Brain microvascular endothelial cell (primary cell): ENCODE data around the gene MARK3.

Experiments used
- DNase-seq: peaks from one replicate; pipeline ENCODE4 v3.0.0-alpha.2; 2020
- H3K27ac ChIP-seq: fragments of 250-450 bp; sonication (Bioruptor Pico); 2 replicates; pipeline ENCODE4 v1.5.1; 2020; ENCODE audit warnings: mild to moderate bottlenecking, moderate library complexity
- H3K27me3 ChIP-seq: fragments of 250-450 bp; sonication (Bioruptor Pico); replicated peaks from 2 replicates; pipeline ENCODE4 v1.5.1; 2020; ENCODE audit warnings: mild to moderate bottlenecking
- H3K36me3 ChIP-seq: fragments of 250-450 bp; sonication (Bioruptor Pico); replicated peaks from 2 replicates; pipeline ENCODE4 v1.5.1; 2020; ENCODE audit warnings: mild to moderate bottlenecking
- H3K4me3 ChIP-seq: 2 replicates; pipeline ENCODE4 v1.5.1; 2011; ENCODE audit warnings: low read depth, mild to moderate bottlenecking, control low read depth, low read length, moderate library complexity
- in situ Hi-C: cut with HindIII; loops from 2 replicates; pipeline ENCODE4 v1.10.0; 2017; ENCODE audit warnings: low sequenced_read_pairs, low pct_ligation_motif_present
- TF ChIP-seq, protein P1 (sequence below): IDR thresholded peaks from 2 replicates; pipeline ENCODE4 v1.5.1; 2011; ENCODE audit warnings: low read depth, mild to moderate bottlenecking, moderate library complexity, low read length, control low read depth, inconsistent platforms; ENCODE audit errors: missing control alignments

MARK3 gene

DNA sequence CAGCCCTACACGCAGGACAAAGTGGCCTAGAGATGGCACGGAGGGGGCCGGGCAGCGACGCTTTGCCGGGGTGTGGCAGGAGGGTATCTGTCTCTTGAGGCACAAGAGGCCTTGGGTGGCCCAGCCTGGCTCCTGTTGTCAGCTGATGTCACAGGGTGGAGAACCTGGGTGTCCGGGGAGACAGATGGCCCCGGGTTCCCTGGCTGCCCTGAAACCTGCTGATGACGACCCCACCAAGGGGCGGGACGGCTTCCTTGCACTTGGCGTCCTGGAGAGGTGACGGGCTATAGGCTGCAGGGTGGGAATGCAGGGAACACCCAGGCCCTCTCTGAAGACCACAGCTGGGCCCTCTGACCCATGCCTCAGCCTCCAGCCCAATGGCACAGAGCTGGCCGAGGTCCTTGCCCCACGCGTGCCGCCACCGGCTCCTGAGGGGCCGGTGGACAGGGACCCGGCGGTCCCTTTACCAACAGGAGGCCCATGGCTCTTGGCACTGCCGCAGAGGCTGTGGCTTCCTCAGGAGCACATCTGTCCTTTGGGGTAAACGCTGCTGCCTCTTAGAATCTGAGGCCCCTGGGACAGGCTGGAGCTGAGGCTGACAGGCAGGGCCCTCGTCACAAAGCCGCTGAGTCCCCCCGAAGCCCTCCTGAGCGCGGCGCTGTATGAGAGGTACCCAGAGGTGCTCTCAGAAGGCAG lies 160.2 kb downstream of the MARK3 start:
- Histone ChIP-seq H3K4me3 (no peak overlapping the region), H3K27ac (no peak overlapping the region), H3K36me3 (no peaks in the 10 kb centered on the region), H3K27me3 (no peaks in the 10 kb centered on the region)
- no peak for DNase-seq
- TF ChIP-seq, protein P1, sequence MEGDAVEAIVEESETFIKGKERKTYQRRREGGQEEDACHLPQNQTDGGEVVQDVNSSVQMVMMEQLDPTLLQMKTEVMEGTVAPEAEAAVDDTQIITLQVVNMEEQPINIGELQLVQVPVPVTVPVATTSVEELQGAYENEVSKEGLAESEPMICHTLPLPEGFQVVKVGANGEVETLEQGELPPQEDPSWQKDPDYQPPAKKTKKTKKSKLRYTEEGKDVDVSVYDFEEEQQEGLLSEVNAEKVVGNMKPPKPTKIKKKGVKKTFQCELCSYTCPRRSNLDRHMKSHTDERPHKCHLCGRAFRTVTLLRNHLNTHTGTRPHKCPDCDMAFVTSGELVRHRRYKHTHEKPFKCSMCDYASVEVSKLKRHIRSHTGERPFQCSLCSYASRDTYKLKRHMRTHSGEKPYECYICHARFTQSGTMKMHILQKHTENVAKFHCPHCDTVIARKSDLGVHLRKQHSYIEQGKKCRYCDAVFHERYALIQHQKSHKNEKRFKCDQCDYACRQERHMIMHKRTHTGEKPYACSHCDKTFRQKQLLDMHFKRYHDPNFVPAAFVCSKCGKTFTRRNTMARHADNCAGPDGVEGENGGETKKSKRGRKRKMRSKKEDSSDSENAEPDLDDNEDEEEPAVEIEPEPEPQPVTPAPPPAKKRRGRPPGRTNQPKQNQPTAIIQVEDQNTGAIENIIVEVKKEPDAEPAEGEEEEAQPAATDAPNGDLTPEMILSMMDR = no peak
- in situ Hi-C loops = no loop called here

DNA sequence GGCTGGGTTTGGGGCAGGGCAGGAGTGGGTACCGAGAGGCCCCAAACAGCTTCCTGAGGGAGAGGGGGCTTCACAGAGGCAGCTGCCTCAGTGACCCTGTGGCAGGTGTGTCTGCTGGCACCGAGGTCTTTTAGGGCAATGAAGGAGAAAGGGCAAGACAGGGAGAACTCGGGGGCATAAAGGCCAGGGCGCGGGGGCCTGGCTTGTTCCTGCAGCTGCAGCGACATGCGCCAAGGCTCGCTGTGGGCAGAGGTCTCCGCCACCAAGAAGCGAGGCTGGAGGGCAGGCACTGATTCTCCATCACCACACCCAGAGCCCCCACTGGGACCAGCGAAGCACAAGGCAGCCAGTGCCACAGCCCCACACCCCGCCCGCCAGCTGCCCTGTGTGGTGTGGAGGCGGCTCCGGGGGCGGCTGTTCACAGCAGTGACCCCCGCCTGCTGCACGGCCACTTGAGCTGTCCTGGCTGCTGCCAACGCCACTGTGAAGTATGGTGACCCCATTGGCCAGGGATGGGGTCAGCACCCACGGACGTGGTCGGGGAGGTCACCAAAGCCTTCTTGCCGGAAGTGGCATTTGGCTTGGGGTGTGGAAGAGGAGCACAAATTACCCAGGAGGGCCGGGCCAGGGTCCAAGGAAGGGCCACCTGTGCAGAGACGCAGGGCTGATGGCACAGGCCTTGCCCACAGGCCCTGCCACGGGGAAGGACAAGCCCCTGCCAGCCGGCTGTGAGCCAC lies 160.9 kb downstream of the MARK3 start:
- no peak overlapping the region for H3K27ac ChIP-seq
- H3K27me3 ChIP-seq = no peaks in the 10 kb centered on the region
- TF ChIP-seq, protein P1 = no peak
- in situ Hi-C loops = no loop called here
- H3K4me3 ChIP-seq = no peak overlapping the region
- no peaks in the 10 kb centered on the region for H3K36me3 ChIP-seq
- DNase-seq = no peak

DNA sequence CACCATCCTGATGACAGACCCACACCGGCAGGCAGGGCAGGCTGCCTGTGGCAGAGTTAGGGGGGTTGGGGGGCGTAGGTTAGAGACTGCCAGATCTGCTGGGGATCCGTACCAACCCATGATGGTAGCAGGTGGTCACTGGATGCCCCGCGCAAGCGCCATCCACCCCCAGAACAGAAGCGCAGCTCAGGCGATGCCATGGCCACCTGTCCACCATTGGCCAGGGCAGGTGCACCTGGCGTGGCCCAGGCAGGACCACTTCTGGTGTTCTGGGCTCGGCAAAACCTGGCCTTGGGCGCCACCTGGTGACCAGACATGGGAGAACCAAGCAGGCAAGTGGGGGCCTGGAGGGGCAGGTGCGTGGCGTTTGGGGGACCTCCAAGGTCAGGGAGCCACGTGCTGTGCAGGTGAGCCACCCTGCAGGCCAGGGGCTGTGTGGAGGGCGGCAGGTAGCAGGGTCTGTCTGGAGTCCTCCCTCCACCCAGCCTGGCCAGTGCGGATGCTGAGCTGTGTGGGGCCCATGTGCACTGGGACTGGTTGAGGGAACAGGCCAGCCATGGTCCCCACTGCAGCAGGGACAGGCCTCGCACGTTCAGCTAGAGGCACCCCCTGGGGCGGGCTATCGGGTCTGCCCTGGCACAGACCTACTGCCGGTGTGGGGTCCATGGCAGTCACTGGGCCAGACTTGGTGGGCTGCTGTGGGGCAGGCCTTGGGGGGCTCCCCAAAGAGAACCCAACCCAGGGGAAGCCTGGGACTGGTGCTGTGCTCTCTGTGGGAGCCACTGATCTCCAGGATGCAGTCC lies 161.6 kb downstream of the MARK3 start:
- Histone ChIP-seq H3K4me3 (no peak overlapping the region), H3K27me3 (no peaks in the 10 kb centered on the region), H3K27ac (no peak overlapping the region), H3K36me3 (no peaks in the 10 kb centered on the region)
- DNase-seq = peak; percentile 32
- TF ChIP-seq, protein P1 = peak; percentile 93
- in situ Hi-C loops = no loop called here

DNA sequence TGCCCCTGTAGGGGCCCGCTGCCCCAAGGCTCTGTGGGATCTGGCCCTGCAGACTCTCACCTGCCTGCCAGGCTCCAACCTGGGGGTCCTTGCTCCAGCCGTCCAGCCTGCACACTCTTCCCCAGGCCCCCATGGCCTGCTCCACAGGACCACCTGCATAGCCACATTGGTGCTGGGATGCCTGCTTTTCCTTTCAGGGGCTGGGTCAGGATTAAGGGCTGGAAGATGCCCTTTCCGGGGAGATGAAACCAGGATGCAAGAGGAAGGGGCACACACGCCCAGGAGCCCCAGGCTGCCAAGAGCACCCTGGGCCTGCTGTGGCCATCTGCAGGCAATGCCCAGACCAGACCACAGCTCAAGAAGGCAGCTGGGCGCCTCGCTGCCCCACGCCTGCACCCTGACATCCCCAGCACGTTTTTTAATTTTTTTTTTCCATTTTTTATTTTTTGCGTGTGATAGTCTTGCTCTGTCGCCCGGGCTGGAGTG lies 162.3 kb downstream of the MARK3 start:
- no peak overlapping the region for H3K27ac ChIP-seq
- TF ChIP-seq, protein P1 = no peak
- H3K27me3 ChIP-seq = no peaks in the 10 kb centered on the region
- no peak for DNase-seq
- in situ Hi-C loops = no loop called here
- no peaks in the 10 kb centered on the region for H3K36me3 ChIP-seq
- no peak overlapping the region for H3K4me3 ChIP-seq

DNA sequence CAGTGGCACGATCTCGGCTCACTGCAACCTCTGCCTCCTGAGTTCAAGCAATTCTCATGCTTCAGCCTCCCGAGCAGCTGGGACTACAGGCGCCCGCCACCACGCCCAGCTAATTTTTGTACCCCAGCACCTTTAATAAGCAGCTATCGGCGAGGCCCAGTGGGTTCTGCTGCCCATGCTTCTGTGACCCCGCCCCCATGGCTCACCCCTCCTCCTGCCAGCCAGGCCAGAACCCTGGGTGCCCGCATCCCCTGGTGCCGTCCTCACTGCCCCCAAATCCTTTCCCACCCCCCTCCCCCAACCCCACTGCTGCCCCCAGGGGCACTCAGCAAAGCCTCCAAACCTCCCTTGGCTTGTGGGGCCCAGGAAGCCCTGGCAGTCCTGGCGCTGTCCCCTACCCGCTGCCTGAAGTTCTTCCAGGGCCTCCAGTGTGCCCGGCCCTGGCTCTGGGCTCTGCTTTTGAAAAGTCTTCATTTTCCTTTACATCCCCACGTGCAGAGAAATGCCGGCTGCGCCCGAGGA lies 162.8 kb downstream of the MARK3 start:
- in situ Hi-C loops = no loop called here
- Histone ChIP-seq H3K4me3 (no peak overlapping the region), H3K36me3 (no peaks in the 10 kb centered on the region), H3K27me3 (no peaks in the 10 kb centered on the region), H3K27ac (no peak overlapping the region)
- DNase-seq = no peak
- TF ChIP-seq, protein P1 = no peak
